Activated CD8-positive, alpha-beta T cell treated with anti-CD3 and anti-CD28 coated beads for 36 hours (primary cell): ENCODE data around the gene NEUROD2. TPM values are rescaled to one million over a fixed set of nuclear protein-coding genes. Genes with fewer than 3 reads are reported as not detected.
A peak's percentile ranks its signal among the peaks of the same experiment; 100 is the strongest.

Experiments used
- ATAC-seq: fragments of 200-7000 bp; cut with Tn5 transposase; one replicate; pipeline ENCODE4 v1.10.0; 2021; ENCODE audit warnings: mild to moderate bottlenecking, moderate library complexity
- CTCF ChIA-PET: fragments of 350-600 bp; sonication (Branson Sonifier 250); formaldehyde crosslinking; loops from one replicate; lab custom pipeline; 2021; ENCODE audit warnings: antibody characterized with exemption; lab: Charles Lee
- POLR2A ChIA-PET: fragments of 350-600 bp; sonication (Branson Sonifier 250); formaldehyde crosslinking; loops from one replicate; lab custom pipeline; 2021; ENCODE audit warnings: antibody characterized with exemption; lab: Charles Lee
- DNase-seq: peaks from one replicate; pipeline ENCODE4 v3.0.0-alpha.2; 2020
- H3K27ac Mint-ChIP-seq: one replicate; pipeline ENCODE4 v1.8.0; 2021; ENCODE audit warnings: mild to moderate bottlenecking, mixed read lengths
- H3K27me3 Mint-ChIP-seq: one replicate; pipeline ENCODE4 v1.8.0; 2021; ENCODE audit warnings: mixed read lengths
- H3K36me3 Mint-ChIP-seq: one replicate; pipeline ENCODE4 v1.8.0; 2021; ENCODE audit warnings: low read depth, mixed read lengths
- H3K4me1 Mint-ChIP-seq: one replicate; pipeline ENCODE4 v1.8.0; 2021; ENCODE audit warnings: low read depth, mixed read lengths
- H3K4me3 Mint-ChIP-seq: one replicate; pipeline ENCODE4 v1.8.0; 2021; ENCODE audit warnings: mild to moderate bottlenecking, moderate library complexity, mixed read lengths
- H3K9me3 Mint-ChIP-seq: one replicate; pipeline ENCODE4 v1.8.0; 2021; ENCODE audit warnings: mixed read lengths
- CTCF ChIP-seq: fragments of 200-600 bp; IDR thresholded peaks from one replicate; pipeline ENCODE4 v1.8.0; 2022; ENCODE audit warnings: antibody characterized with exemption, mild to moderate bottlenecking
- intact Hi-C: fragments of 100-400 bp; cut with micrococcal nuclease; formaldehyde crosslinking; loops from one replicate; pipeline ENCODE4 v1.10.0; 2022
- total RNA-seq, 2 experiments: library from RNA; stranded (reverse); gene quantifications; one replicate each; pipeline ENCODE4 v1.2.3, GENCODE V29; 2021

NEUROD2 gene
- total RNA-seq, 2 experiments from 2014 or later: not detected

DNA sequence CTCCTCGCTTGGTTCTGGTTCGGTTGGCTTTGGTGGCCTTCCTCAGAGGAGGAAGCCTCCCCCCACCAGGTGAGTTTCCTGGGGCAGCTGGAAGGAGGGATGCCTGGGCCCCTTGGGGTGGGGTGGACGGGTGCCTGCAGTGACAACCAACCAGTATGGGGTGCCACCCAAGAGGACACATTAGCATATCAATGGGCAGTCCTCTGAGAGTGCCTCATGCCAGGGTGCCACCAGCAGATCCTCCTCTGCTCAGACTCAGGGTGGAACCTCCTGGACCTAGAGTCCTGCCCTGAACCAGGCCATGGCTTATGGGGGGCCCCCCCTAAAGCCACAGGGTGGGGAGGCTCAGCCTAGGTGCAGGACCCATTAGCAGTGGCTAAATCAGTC is 21.8 kb upstream of the NEUROD2 start:
- peaks cover 28% of the 10 kb centered on the region for H3K27me3 Mint-ChIP-seq
- CTCF ChIA-PET: interaction anchor here (1.3 to 9.3 kb wide), 4 partner anchors 8 to 82 kb away, joined by 7 to 224 read pairs (median 10); no protein-coding TSS in a partner anchor
- DNase-seq: no peak
- POLR2A ChIA-PET: interaction anchor here (1.5 kb wide), 1 partner anchor 23 kb away, joined by 3 read pairs; no protein-coding TSS in a partner anchor
- peaks cover 11% of the 10 kb centered on the region for H3K4me1 Mint-ChIP-seq
- TF ChIP-seq CTCF: no peak
- ATAC-seq: no peak
- no peak overlapping the region for H3K27ac Mint-ChIP-seq
- no peaks in the 10 kb centered on the region for H3K9me3 Mint-ChIP-seq
- no peaks in the 10 kb centered on the region for H3K36me3 Mint-ChIP-seq
- intact Hi-C loops: loop anchor here (10.0 kb wide), 1 partner anchor 355 kb away; the partner anchor contains the start of gene PSMD3
- H3K4me3 Mint-ChIP-seq: no peak overlapping the region

- Mint-ChIP-seq H3K4me3 (no peak overlapping the region), H3K36me3 (no peaks in the 10 kb centered on the region)
- POLR2A ChIA-PET: interaction anchor here (0.7 to 1.5 kb wide), 2 partner anchors 22 to 24 kb away, joined by 3 read pairs; no protein-coding TSS in a partner anchor
Measured at GRCh38 chr17:39628655-39629493, 21.2 kb upstream of the NEUROD2 start.

DNA sequence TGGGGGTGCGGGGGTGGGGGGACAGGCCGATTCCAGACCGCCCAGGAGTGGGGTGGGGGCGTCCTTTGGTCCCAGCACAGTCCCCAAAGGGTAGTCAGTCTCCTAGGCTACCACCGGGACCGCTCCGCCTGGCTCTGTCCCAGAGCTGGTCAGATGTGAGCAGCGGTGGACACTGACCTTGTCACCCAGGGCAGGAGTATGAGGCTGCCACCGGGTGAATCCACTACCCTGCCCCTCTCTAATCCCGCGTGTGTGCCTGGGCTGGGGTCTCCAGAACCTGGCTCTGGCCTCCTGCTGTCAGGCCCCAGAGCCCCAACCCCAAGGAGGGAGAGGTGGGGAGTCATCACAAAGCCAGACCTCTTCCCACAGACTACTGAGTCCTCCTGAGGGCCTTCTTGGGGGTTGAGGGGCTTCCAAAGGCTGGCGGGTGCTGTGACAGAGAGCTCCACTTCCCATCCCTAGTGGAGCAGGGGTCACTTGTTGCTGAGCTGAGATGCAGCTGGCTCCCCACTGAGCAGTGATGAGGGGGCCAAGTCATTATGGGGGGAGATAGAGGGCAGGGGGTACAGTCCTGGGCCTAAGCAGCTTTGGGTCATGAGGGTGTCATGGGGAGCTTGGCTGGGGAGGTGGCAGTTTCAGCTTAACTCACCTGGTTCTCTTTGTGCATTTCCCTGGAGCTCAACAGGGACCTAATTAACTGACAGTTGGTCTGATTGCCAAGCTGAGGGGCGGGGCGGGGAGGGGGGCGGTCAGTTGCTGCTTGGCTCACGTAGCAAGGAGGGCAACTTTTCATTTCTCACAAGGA is 20.2 kb upstream of the NEUROD2 start:
- CTCF ChIA-PET: interaction anchor here (1.3 to 9.4 kb wide), 4 partner anchors 9 to 26 kb away, joined by 3 to 111 read pairs (median 9); no protein-coding TSS in a partner anchor
- no peak for ATAC-seq
- Mint-ChIP-seq H3K27ac (no peak overlapping the region), H3K4me3 (peak overlapping the region; percentile 1), H3K27me3 (peaks cover 28% of the 10 kb centered on the region), H3K9me3 (no peaks in the 10 kb centered on the region), H3K36me3 (no peaks in the 10 kb centered on the region), H3K4me1 (peaks cover 16% of the 10 kb centered on the region)
- POLR2A ChIA-PET: interaction anchor here (0.7 to 1.5 kb wide), 3 partner anchors 23 to 102 kb away, joined by 3 read pairs; partner anchors contain the start of gene MIEN1
- intact Hi-C loops: loop anchor here (10.0 kb wide), 1 partner anchor 357 kb away; the partner anchor contains the start of gene PSMD3
- DNase-seq: no peak
- TF ChIP-seq CTCF: no peak

More at GRCh38 chr17:39628655-39629493, 21.2 kb upstream of the NEUROD2 start:
- CTCF ChIA-PET: interaction anchor here (1.3 to 9.4 kb wide), 5 partner anchors 9 to 81 kb away, joined by 3 to 111 read pairs (median 9); no protein-coding TSS in a partner anchor
- peaks cover 28% of the 10 kb centered on the region for H3K27me3 Mint-ChIP-seq
- no peak for DNase-seq
- intact Hi-C loops: loop anchor here (10.0 kb wide), 1 partner anchor 356 kb away; the partner anchor contains the start of gene PSMD3
- peaks cover 11% of the 10 kb centered on the region for H3K4me1 Mint-ChIP-seq
- TF ChIP-seq CTCF: no peak
- H3K9me3 Mint-ChIP-seq: no peaks in the 10 kb centered on the region
- no peak for ATAC-seq
- no peak overlapping the region for H3K27ac Mint-ChIP-seq

- H3K4me3 Mint-ChIP-seq: peak overlapping the region; percentile 24
- no peak for TF ChIP-seq CTCF
- no peaks in the 10 kb centered on the region for H3K36me3 Mint-ChIP-seq
- ChIA-PET CTCF (interaction anchor here (2.1 to 10.5 kb wide), 3 partner anchors 8 to 79 kb away, joined by 7 to 161 read pairs (median 111); no protein-coding TSS in a partner anchor), POLR2A (interaction anchor here (0.8 to 1.3 kb wide), 2 partner anchors 103 to 149 kb away, joined by 3 read pairs; partner anchors contain the start of gene MIEN1)
- H3K27me3 Mint-ChIP-seq: peaks cover 28% of the 10 kb centered on the region
- DNase-seq: no peak
- H3K4me1 Mint-ChIP-seq: peaks cover 19% of the 10 kb centered on the region
- intact Hi-C loops: loop anchor here (10.0 kb wide), 1 partner anchor 358 kb away; the partner anchor contains the start of gene PSMD3
- no peak for ATAC-seq
- no peaks in the 10 kb centered on the region for H3K9me3 Mint-ChIP-seq
- no peak overlapping the region for H3K27ac Mint-ChIP-seq
Measured at GRCh38 chr17:39627047-39627711, 19.5 kb upstream of the NEUROD2 start.
